ENCODE results near the gene SYT15B.
"Not testable (repeated sequence)": the region's sequence is repeated elsewhere in the genome, so short reads cannot be mapped to it uniquely, and the experiment has no call there.

Gene SYT15B

DNA sequence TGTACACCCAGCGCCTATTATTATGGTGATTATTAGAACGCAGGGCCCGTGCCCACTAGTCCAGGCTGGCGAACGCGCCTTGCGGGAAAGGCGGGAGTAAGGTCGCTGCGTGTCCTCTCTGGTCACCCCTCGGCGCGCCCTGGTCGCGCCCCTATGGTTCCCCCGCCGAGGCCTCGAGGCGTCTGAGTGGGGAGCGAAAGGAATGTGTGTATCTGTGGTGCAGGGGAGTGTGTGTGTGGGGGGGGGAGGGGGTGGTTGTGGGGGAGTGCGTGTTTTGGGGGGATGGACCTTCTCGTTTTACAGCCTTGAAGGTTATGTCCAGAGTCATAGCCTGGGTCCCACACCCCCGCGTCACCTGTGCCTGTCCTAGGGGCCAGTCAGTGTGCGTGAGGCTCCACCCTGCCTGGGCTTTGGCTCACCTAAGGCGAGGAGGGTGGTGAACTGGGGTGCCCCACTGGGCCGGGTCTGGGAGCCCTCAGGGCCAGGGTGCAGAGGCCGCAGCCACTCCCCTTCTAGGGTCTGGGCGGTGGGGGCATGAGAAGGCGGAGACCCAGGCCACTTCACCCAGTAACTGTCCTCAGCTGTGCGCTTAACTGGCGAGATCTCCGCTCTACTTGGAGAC, at the start of gene SYT15B:
Gene SYT15B (minus strand): TSS at position 39 of the 622 bp plus-strand sequence. CDS start 952 bp downstream, outside the sequence.
- not testable (repeated sequence) for DNase-seq

DNA sequence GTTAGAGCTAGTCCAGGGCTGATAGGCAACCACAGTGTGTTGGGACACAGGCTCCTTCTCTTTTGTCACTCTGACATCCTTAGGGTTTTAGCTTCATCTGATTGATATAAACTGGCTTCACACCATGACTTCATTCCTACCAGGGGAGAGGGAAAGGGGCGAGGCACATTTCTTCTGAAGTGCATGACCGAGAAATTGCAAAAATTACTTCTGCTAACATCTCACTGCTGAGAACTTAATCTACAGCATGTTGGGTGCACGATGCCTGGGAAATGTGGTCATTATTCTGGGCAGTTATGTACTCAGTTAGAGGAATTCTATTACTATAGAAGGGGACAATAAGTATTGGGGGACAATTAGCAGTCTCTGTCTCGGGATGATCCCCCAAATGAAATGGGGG, 16.2 kb upstream of the SYT15B start:
- not testable (repeated sequence) for DNase-seq

DNA sequence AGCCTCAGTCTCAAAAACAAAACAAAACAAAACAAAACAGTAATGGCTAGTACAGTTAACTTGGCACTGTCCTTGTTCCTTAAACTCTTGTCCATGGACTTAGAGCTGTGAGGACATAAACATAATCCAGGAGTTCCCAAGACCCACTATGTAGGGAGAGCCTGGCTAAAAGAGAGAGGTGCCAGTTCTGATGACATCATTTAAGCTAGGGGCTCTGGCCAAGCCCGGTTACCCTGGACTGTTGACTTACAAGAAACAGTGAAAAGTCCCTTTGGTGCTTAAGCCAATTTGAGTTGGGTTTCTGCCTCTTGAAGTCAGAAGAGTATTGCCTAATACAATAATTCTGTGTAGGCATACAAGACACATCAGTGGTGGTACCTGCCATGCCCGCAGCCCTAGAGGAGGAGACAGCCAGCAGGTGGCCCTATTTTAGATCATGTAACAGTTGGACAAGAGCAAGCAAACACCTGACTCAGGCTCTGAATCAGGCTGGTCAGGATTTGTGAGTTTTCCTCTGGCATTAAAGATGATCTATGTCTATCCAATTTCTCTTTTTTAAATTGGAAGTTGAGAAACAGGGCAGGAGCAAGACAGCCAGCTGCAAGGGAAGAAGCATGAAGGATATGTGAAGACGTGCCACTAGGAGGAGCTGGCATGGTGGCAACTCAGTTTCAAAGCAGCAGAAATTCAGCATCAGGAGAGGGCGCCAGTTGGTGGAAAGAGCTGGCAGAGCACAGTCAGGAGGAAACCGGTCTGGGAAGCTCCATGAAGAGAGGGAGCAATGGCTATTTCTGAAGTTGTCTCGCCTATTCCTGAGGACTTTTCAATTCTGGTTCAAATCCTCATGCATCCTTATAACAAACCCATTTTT, 12.2 kb upstream of the SYT15B start:
- peak; percentile 33 for DNase-seq

DNA sequence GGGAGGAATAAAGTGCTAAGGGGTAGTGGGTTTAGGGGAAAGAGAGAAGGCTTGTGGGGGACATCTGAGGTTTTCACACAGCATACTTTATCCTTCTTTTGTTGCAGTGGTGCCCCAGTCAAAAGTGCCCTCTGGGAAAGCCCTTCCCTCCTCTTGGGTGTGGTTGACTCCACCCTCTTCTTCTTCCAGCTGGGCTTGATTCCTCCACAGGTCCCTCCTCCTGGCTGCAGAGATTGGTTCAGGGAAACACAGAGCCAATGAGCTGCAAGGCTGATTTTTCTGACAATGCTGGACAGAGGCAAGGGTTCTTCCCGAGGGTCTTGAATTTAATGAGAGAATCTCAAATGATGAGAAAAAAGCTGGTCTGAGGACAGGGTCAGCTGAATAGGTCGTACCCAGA, 7.4 kb upstream of the SYT15B start:
- not testable (repeated sequence) for DNase-seq

DNA sequence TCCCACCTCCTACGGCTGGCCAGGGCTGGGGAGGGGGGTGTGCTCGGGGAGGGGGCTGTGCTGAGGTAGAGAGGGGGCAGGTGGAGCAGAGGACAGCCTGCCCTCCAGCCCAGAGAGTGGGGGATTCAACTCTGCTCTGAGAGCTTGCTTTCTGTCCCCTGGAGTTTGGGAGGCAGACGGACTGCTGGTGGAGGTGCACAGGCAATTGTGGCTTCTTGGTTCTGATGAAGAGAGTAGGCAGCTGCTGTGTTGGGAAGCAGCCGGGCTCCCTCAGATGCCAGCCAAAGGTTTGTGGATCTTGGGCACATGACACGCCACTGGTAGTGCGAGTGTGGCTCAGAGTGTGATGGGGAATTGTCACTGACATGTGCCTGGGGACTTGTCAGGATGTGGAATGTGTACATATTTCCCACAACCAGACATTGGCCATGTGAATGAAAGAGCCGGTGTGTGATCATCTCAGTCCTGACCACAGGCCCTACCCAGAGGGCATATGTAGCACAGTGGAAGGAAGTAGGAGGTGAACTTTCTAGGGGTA, 5.3 kb upstream of the SYT15B start:
- not testable (repeated sequence) for DNase-seq

DNA sequence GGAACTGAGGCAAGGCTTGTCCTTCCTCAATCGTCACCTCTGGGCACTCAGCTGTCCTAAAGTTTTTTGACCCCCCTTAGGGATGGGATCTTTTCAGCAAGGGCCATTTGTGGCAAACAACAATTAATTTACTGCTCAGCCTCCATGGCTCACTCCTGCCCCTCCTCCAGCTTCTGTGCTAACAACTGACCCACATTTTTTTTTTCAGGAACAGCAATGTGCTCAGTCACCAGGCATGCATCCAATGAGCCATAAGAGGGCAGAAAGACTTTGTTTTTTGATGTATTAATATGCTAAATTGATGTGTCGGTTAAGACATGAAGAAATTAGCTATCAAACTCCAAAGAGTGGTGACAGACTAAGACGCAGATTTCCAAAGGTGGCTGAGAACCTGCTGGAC, 4.7 kb upstream of the SYT15B start:
- not testable (repeated sequence) for DNase-seq

DNA sequence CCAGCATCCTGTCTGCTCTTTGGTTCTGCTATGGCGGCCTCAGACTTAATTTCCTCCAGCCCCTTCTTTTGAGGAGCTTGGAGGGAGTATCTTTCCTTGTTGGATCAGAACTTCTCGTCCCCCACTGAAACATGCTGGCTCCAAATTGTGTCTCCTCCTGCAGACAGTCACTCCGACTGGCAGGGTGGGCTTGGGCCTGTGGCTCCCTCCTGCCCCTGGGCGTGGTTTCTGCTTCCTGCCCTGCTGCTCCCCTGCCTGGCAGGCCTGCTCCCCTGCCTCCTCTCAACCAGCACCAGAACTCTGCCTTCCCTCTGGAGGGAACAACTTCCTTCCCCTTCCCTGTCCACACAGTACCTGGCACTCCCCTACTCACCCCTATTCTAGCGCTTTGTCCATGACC, 3.8 kb upstream of the SYT15B start:
- DNase-seq, result not testable (repeated sequence)

DNA sequence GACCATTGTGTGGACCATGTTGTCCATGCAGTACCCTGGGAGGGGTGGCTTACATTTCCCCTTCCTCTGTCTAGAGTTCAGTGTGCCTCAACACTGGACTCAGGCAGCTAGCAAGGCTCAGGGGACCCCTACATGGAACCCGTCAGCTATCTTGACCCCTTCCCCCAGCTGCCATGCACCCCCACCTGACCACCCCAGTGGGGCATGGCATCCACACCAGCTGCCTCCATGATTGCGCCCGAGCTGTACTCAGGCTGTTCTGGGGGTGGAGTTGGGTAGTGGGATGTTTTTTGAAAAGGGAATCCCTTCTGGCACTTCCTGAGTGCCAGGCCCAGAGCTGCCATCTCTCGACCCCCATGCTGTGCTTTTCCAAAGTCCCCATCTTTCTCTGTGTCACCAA, 1.8 kb upstream of the SYT15B start:
- DNase-seq, result not testable (repeated sequence)

DNA sequence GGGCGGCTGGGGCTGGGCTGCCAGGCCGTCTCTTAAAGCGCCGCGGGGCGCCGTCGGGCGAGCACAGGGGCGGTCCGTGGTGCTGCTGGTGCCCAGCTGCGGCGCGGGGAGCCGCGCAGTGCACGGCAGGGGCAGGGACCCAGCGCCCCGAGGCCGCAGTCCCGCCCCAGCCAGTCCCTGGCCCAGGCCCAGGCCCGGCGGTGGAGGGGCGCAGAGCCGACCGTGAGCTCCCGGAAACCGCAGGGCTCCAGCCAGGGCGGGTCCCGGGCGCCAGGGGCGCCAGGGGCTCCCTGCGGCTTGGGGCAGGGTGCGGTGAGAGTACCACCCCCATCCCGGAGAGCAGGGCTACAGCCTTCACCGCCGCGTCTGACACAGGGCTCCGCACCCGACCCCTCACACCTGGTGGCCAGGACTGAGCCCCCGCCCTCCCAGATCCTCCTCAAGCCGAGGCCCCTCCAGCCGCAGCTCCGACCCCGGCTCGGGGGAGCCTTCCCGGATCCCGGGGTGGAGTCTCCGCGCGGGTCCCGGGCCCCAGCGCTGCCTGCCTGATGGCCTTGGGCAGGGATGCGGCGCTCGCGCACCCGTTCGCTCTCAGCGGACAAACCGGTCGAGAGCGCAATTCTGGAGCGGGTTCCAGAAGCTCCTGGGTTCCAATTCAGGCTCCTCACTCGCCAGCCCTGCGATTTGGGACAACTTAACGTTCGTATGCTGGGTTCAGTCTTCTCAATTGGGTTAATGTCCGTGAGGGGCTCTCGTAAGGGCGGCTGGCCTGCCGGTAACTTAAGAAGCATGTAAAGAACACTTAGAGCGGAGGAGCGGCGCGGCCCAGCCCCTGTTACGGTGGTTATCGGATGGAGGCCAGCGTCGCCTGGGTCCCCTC, 478 bp downstream of the SYT15B start:
- DNase-seq, result not testable (repeated sequence)

DNA sequence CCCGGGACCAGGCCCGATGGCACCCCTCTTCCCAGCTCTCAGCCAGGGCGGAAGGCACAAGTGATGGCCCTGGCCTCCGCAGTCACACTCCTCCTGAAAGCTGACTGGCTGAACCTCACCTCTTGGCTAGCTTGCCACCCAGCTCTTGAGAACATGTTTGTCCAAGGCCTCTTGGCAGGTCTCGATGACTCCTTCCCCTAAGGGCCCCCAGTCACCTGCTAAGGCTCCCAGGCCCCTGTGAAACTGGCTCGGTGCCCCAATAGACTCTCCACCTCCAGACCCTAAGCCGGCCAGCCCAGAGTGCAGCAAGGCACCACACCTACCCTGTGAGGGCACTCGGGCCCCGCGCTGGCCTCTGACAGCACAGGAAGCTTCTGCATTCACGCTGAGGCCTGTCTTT, 4.5 kb downstream of the SYT15B start:
- DNase-seq, result not testable (repeated sequence)

DNA sequence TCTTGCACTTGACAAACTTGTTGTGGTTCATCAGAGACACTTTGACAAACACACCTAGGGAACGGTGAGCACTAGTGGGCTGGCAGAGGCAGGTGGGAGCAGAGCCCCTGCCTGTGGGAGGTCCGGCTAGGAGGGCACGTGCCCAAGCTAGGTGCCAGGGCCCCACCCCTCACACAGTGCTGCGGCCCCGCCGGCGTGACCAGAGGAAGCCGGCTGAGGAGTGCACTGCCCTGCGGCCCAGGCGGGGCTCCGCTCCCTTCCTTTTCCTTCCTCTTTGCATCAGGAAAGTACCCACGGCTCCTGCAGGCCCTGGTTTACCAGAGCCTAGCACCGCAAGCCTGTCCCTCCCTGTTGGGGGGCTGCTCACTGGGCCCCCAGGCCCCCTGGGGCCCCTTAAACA, 7.2 kb downstream of the SYT15B start:
- not testable (repeated sequence) for DNase-seq

DNA sequence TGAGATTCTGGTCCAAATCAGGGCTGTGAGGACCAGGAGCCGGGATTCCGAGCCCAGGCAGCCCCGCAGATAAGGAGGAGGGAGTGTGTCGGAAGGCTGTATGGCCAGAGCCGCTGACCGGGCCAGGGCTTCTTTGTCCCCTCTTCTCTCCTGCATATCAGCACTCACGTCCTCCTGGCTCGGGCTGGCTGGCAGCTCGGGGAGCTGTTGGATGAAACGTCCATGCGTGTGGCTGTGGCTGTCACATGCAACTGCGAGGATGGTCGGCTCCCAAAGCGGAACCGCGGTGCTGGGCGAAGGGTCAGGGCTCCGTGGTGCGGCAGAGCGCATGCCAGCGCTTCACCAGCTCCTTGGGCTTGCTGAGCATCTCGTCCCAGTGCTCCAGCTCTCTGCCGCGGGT, 9.5 kb downstream of the SYT15B start:
- DNase-seq, result not testable (repeated sequence)

DNA sequence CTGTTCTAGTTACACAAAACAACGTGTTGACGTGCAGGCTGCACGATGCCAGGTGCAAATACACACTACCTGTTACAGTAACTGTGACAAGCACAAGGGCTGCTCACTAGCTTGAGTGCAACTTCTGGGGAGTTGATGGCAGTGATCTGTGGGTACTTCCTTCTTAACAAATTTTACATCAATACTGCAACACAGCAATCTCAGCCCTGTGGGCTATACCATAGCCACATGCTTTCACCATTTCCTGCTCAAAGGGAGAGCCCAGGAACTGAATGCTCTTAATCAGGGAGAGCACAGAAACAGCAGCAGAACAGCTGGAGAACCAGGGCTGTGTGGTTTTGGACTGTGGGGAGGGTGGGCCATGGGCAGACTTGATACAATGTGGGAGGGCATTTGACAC, 10.2 kb downstream of the SYT15B start:
- not testable (repeated sequence) for DNase-seq

DNA sequence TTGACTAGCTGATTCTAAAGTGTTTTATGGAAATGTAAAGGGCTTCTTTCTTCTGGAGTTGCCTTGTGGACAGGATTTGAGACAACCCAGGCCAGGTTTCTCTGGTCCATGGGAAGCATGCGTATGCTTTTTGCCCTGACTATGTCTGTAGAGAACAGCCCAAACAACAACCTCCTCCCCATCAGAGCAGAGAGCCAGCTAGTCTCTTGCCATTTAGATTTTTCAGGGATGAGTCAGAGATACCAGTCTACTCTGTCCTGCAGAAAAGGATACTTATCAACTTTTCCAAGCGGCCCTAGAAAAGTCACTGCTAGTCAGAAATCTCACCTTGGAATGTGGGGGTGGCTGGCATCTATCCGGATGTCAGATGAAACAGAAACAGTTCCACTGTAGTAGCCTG, 11.6 kb downstream of the SYT15B start:
- not testable (repeated sequence) for DNase-seq

DNA sequence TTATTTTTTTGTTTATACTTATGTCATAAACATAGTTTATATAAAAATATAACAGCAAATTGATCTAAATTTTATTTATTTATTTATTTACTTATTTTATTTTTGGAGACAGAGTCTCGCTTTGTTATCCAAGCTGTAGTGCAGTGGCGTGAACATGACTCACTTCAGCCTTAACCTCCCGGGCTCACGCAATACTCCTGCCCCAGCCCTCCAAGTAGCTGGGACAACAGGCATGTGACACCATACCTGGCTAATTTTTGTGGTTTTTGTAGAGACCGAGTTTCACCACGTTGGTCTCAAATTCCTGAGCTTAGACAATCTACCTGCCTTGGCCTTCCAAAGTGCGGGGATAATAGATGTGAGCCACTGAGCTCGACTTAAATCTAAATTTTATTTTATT, 13.0 kb downstream of the SYT15B start:
- DNase-seq, result not testable (repeated sequence)

DNA sequence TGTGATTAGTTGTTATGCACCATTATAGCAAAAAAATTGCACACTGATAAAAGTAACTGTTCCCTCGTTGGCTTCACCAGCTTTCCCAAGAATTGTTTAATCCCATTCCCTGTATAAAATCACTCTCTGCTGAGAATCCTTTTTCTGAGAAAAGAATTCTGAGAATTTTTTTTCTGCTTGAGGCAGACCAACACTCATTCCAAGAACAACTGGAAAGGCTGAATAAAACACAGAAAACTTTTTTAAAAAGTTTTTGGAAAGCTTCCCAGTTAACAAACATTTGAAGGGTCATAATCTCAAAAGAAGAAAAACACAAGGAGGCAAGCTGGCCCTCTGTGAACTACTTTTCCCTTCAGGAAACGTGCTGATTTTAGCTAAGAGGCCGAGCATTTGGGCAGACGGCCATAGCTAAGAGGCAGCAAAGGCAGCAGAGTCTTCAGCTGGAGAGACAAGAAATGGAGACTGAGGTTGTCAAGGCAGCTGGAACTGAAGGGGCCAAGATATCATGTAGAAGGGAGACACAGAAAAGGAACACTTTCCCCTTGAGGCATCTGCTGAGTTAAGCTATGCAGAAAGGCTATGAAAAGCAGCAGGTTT, 16.5 kb downstream of the SYT15B start:
- not testable (repeated sequence) for DNase-seq

DNA sequence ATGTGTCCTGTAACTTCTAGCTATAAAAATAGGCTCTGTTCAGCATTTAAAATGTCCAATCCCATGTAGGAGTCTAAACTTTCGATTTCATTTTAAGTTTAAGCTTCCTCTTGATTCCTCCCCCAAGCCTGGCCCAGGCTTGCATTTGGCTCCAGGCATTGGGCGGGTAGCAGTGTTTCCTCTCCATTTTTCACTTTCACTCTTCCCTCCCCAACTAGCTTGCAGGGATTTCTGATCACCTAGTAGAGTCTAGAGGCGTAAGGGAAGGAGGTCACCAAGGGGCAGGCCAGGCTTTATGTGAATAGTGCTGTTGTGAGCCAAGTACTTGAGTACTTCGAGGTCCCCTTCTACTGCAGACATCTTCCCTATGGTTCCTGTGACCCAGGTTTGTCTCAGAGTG, 18.5 kb downstream of the SYT15B start:
- not testable (repeated sequence) for DNase-seq

DNA sequence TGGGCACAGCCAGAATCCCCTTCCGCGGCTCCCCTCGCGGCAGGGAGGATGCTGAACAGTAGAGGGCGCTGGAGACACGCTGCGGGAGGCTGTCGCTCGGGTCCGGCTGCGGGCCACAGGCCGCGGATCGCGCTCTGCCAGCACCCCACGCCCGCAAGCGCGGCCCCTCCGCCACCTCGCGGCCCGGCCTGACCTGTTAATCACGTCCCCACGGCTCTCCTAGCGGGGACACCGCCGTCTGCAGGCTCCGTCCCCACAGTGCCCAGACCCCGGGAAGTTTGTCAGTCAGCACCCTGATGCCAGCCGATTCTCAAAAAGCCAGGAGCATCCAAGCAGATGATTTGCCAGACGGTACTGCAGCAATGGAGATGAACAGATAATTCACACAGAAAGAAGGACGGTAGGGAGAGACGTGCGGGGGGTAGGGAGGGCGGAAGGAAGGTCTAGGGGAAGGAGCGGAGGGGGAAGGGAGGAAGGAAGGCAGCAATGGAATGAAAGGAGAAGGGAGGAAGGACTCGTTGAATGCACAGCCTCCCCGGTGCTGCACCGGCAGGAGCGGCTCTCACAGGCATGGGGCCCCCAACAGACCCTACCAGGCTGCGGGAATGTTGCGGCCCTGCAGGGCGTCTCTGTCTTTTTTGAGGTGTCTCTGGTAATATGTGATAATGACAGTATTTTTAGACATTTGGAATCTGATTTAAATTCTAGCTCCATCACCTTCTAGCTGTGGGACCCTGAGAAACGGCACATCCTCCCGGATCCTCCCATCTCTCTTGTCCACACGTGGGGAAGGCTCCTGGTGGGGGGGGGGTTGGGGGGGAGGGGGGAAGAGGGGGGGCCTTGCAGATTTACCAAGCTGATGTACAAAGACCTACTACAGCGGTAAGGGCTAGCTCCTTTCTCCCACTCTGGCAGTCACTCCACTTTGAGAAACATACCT, 19.5 kb downstream of the SYT15B start:
- not testable (repeated sequence) for DNase-seq

DNA sequence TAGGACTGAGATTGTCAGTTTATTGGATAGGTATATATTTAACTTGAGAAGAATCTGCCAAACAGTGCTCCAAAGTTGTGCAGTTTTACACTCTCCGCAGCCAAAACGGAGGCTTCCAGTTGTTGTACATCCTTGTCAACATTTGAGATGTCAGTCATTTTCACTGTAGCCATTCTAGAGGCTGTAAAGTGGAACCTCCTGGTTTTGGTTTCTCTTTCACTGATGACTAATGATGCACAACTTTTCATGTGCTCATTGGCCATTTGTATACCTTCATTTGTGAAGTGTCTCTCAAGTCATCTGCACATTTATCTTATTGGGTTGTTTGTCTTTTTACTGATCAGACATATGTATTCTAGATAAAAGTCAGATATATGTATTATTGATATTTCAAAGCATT, 22.5 kb downstream of the SYT15B start:
- DNase-seq, result not testable (repeated sequence)

DNA sequence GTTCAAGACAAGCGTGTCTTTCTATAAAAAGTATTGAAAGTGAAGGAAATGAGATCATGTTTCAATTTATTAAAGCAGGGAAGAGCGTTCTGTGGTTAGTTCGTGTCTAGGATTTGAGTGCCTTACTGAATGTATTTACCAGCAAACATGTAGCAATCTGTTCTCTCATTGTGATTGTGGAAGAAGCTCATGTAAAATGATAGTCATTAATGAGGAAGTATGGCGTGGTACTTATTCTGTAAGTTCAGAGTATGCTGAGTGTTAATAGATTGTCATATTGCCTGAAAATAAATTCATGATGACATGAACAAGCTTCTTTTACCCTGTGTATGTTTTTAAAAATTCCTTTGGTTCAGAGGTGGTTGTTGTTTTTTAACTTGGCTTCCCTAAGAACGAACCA, 32.5 kb downstream of the SYT15B start:
- DNase-seq, result not testable (repeated sequence)

DNA sequence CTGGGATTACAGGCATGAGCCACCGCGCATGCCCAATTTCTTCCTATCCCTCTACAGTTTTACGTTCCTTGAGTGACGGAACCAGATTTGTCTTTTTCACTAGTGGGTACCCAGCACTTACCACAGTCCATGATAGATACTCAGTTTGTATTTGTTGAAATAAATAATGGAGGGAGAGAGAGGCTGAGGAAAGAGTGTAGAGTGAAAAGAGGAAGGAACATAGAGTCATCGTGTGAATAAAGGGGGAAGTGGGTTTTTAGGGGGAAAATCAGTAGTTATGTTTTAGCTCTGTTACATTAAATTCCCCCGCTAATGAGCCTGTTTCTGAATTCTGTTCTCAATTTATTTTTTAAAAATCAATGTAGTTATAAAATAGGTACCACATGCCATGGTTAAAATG, 37.7 kb downstream of the SYT15B start:
- not testable (repeated sequence) for DNase-seq
